Choroid plexus epithelial cell (primary cell): ENCODE results near the gene DCDC2C.
"Not testable (repeated sequence)": the region's sequence is repeated elsewhere in the genome, so short reads cannot be mapped to it uniquely, and the experiment has no call there.

ENCODE experiments used
- DNase-seq: peaks from one replicate; pipeline ENCODE4 v3.0.0-alpha.2; 2010; ENCODE audit warnings: low read depth
- H3K4me3 ChIP-seq: 2 replicates; pipeline ENCODE4 v1.5.1; 2011; ENCODE audit warnings: low read depth, mild to moderate bottlenecking, control low read depth, low read length, moderate library complexity
- TF ChIP-seq, protein P1 (sequence below): conservative IDR thresholded peaks from 2 replicates; pipeline ENCODE4 v1.5.1; 2011; ENCODE audit warnings: low read depth, mild to moderate bottlenecking, control low read depth, inconsistent platforms, low read length, moderate library complexity

Gene DCDC2C

DNA sequence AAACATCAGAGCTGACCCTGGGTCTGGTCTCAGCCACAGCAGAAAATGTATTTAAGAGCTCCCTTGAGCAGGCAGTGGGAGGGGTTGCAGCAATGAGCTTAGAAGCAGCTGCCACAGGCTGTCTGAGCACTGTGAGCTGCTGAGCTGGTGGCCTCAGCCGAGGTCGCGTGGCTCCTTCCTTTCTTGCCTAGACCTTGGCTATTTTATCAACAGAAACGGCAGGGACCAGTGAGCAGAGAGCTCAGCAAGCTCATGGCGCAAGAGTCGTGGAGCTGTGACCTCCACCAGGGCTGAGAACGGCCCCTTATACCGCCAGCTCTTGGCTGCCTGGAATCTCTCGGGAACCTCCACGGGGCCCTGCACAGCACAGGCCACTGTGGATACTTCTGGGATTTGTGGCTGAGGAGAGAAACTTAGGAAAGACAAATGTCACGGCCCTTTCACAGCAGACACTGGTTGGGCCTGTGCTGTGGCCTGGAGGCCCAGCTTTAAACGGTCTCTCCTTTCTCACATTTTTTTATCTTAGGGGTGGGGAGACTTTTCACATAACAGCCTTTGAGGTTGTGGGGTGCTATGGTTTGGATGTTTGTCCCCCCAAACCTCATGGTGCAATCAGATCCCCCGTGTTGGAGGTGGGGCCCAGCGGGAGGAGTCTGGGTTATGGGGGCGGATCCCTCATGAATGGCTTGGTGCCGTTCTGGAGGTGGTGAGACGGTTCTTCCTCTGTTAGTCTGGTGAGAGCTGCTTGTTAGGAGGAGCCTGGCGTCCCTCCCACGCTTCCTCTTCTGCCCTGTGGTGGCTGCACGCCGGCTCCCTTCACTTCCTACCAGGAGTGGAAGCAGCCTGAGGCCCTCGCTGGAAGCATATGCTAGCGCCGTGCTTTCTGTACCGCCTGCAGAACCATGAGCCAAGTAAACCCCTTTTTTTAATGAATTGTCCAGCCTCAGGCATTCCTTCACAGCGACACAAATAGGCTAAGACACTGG lies 43.6 kb upstream of the DCDC2C start:
- H3K4me3 ChIP-seq: no peak overlapping the region
- peak; percentile 51 for DNase-seq
- TF ChIP-seq, protein P1, sequence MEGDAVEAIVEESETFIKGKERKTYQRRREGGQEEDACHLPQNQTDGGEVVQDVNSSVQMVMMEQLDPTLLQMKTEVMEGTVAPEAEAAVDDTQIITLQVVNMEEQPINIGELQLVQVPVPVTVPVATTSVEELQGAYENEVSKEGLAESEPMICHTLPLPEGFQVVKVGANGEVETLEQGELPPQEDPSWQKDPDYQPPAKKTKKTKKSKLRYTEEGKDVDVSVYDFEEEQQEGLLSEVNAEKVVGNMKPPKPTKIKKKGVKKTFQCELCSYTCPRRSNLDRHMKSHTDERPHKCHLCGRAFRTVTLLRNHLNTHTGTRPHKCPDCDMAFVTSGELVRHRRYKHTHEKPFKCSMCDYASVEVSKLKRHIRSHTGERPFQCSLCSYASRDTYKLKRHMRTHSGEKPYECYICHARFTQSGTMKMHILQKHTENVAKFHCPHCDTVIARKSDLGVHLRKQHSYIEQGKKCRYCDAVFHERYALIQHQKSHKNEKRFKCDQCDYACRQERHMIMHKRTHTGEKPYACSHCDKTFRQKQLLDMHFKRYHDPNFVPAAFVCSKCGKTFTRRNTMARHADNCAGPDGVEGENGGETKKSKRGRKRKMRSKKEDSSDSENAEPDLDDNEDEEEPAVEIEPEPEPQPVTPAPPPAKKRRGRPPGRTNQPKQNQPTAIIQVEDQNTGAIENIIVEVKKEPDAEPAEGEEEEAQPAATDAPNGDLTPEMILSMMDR: no peak

DNA sequence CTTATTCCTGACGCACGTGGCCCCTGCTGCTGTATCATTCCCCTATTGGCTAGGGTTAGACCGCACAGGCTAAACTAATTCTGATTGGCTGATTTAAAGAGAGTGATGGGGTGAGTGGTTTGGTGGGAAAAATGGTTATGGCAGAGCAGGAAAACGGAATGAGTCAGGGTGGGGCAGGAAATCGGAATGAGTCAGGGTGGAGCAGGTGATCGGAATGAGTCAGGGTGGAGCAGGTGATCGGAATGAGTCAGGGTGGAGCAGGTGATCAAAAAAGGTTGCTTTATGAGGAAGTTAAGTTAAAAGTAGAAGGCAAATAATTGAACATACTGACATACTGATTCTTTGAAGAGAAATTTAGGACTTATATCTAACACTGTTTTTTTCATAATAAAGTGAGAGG lies 42.7 kb upstream of the DCDC2C start:
- not testable (repeated sequence) for H3K4me3 ChIP-seq, DNase-seq

DNA sequence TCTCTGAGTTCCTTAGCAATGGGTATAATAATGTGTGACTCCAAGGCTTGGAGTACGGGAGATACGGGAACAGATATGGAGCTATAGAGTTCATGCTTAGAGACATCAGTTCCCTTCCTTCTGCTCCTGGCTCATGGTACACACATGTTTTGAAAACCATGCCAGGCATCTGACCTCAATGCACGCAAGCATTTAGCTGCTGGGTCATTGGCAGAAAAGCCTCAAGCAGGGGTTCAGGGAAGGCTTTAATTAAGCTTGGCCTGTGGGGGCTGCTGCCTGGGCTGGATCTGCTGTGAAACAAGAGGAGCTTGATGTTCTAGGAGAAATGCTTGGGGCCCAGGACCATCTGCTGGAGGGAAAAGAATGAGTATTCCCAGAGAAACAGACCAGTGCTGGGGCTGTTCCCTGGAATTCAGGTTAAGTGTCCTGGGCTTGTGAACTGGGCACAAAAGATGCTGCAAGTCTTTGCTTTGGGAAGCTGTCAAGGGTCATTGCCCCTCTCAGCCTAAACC lies 42.2 kb upstream of the DCDC2C start:
- no peak overlapping the region for H3K4me3 ChIP-seq
- TF ChIP-seq, protein P1: no peak
- DNase-seq: no peak

DNA sequence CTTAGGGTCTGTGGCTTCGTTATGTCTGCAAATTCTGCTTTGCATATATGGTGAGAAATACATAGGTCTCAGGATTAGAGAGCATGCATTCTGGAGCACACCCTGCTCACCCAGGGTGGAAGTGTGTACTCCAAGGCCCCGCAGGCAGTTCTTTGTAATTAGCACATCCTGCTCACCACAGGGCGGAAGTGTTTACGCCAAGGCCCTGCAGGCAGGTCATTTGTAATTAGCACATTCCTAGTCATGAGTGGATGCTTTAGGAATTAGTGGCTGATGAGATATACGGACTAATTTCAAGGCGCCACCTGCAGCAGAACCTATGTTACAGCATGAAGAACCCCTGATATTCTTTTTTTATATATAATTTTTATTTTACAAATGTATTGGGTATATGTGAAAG lies 41.1 kb upstream of the DCDC2C start:
- H3K4me3 ChIP-seq: no peak overlapping the region
- TF ChIP-seq, protein P1: peak; percentile 31
- no peak for DNase-seq

DNA sequence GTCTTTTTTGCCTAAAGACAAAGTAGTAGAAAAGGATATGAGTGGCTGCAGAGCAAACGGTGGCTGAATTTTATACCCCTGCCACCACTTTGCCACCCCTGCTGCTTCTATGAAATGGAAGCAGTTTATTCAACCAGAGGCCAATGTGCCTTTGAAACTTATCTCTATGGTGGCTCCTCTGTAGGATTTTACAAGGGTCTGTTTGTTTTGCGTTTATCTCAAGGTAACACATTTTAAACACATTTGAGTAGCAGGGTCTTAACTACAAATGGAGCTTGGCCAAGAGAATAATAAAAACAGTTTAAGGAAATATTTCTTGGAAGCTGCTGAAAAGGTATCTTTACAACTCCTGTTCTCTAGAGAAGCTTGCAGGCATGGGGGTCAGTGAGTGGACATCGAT lies 39.3 kb upstream of the DCDC2C start:
- H3K4me3 ChIP-seq: no peak overlapping the region
- DNase-seq: no peak
- TF ChIP-seq, protein P1: no peak

DNA sequence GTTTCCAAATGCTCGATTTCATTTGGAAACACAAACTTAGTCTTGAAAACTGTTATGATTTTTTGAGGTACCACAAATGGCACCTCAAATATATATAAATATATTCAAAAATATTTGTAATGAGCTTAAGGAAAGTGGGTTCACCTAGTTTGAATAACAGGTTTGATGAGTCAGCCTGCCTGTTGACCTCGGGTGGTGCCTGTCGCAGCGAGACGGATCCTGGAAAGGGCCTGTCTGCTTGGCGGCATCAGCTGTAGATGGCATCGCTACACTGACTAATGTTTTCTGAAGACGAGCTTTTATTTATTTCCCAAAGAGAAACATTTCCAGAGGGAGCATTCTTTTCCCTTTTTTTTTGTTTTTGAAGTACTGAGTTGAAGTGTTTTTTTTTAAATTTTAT lies 38.5 kb upstream of the DCDC2C start:
- TF ChIP-seq, protein P1: no peak
- no peak overlapping the region for H3K4me3 ChIP-seq
- no peak for DNase-seq

DNA sequence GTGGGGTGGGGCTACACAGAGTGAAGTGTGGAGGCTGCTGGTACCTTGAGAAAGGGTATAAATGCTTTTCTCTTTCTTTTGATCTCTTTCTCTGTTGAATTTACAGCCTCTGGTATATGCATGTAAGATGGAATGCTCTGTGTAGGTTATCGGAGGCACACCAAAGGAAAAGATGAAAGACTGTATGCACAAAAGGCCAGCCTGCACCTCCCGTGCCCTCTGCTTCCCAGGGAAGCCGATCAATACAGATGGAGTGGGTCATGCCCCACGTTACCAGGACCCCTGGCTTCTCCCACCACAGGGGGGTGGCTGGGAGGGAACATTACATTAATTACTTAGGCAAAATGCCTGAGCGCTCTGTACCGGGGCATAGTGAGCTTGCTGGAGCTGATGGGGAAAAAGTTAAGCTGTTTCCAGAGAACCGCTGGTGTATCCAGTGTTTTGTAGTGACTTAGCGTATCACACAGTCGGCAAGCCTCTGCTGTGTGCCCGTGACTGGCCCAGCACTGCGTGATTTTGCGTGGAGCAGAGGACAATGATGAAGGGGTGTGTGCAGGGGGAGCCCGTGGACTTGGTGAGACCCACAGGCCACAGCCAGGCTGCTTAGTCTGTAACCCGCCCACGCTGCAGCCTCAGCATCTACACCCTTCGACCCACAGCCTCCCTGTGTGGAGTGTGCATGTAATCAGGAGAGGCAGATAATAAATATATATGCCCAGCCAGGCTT lies 37.3 kb upstream of the DCDC2C start:
- TF ChIP-seq, protein P1: no peak
- H3K4me3 ChIP-seq: no peak overlapping the region
- no peak for DNase-seq
